Activated CD8-positive, alpha-beta memory T cell treated with anti-CD3 and anti-CD28 coated beads for 1 hour (primary cell): Measurements from ENCODE around the gene SMC1A.
"Not testable (repeated sequence)": the region's sequence is repeated elsewhere in the genome, so short reads cannot be mapped to it uniquely, and the experiment has no call there.

Source experiments
- DNase-seq, 2 donors: peaks; one replicate each; pipeline ENCODE4 v3.0.0-alpha.2; 2020; ENCODE audit warnings: low read depth in 1 of 2; ENCODE audit errors: extremely low read depth in 1 of 2

The SMC1A gene

GRCh38 chrX:53422086-53422860 is at the start of gene SMC1A:
TSS of gene SMC1A (minus strand) at chrX:53422654. CDS start at chrX:53422600, 54 bp downstream.
- peak; percentile 84 to 96 for DNase-seq

GRCh38 chrX:53471346-53471745 is 48.9 kb upstream of the SMC1A start:
- no peak for DNase-seq

- DNase-seq, result not testable (repeated sequence)
Observed at GRCh38 chrX:53468659-53469058, 46.2 kb upstream of the SMC1A start.

- no peak for DNase-seq
Observed at GRCh38 chrX:53458082-53458481, 35.6 kb upstream of the SMC1A start.

- DNase-seq, result no peak
Observed at GRCh38 chrX:53456254-53456653, 33.8 kb upstream of the SMC1A start.

- DNase-seq, result no peak
Observed at GRCh38 chrX:53452812-53453211, 30.4 kb upstream of the SMC1A start.

GRCh38 chrX:53449632-53450031 is 27.2 kb upstream of the SMC1A start:
- DNase-seq, result no peak

- no peak for DNase-seq
Observed at GRCh38 chrX:53447441-53447840, 25.0 kb upstream of the SMC1A start.

- no peak for DNase-seq
Observed at GRCh38 chrX:53445977-53446376, 23.5 kb upstream of the SMC1A start.

GRCh38 chrX:53442322-53442631 is 19.8 kb upstream of the SMC1A start:
- no peak for DNase-seq

- DNase-seq, result peak; percentile 25 to 54
Observed at GRCh38 chrX:53441531-53442321, 19.3 kb upstream of the SMC1A start.

GRCh38 chrX:53440621-53441517 is 18.4 kb upstream of the SMC1A start:
- peak in 1 of 2 donors; percentile 8 for DNase-seq

- no peak for DNase-seq
Observed at GRCh38 chrX:53440101-53440500, 17.6 kb upstream of the SMC1A start.

- DNase-seq, result no peak
Observed at GRCh38 chrX:53438832-53439230, 16.4 kb upstream of the SMC1A start.

- no peak for DNase-seq
Observed at GRCh38 chrX:53438174-53438831, 15.8 kb upstream of the SMC1A start.

- DNase-seq, result no peak
Observed at GRCh38 chrX:53437206-53437605, 14.8 kb upstream of the SMC1A start.

- DNase-seq, result peak in 1 of 2 donors; percentile 23
Observed at GRCh38 chrX:53435997-53436396, 13.5 kb upstream of the SMC1A start.

- DNase-seq, result peak; percentile 51 to 77
Observed at GRCh38 chrX:53433651-53434639, 11.5 kb upstream of the SMC1A start, which contains the start of gene HSD17B10. TSS of gene HSD17B10 (minus strand) at chrX:53434370. CDS start at chrX:53434345, 25 bp downstream.

- DNase-seq, result no peak
Observed at GRCh38 chrX:53430231-53430630, 7.8 kb upstream of the SMC1A start.
